DND-41 (cell line): ENCODE measurements around the gene SMG9.

ENCODE experiments used
- CTCF ChIP-seq: IDR thresholded peaks from 2 replicates; pipeline ENCODE4 v1.5.1; 2012; ENCODE audit warnings: borderline replicate concordance, low read length, moderate library complexity, mild to moderate bottlenecking; ENCODE audit not compliant: poor library complexity, severe bottlenecking; ENCODE audit errors: extremely low read depth
- EZH2 ChIP-seq: IDR thresholded peaks from 3 replicates; pipeline ENCODE4 v1.6.1; 2012; ENCODE audit warnings: borderline replicate concordance, low read depth, mild to moderate bottlenecking, moderate library complexity, low read length, inconsistent platforms; ENCODE audit not compliant: severe bottlenecking

GRCh38 chr19:43721469-43722048 is 33.2 kb downstream of the SMG9 start:
- TF ChIP-seq CTCF (no peak), EZH2 (no peak)
